GM19468 (cell line): ENCODE measurements around the gene C12orf42.
"Not testable (repeated sequence)": the region's sequence is repeated elsewhere in the genome, so short reads cannot be mapped to it uniquely, and the experiment has no call there.

Source experiments
- ATAC-seq: cut with Tn5 transposase; IDR thresholded peaks from one replicate; pipeline ENCODE4 v1.9.1; 2021; ENCODE audit warnings: mild to moderate bottlenecking, moderate library complexity, moderate number of reproducible peaks; ENCODE audit not compliant: unreplicated experiment; ENCODE audit errors: extremely low read depth

The C12orf42 gene

DNA sequence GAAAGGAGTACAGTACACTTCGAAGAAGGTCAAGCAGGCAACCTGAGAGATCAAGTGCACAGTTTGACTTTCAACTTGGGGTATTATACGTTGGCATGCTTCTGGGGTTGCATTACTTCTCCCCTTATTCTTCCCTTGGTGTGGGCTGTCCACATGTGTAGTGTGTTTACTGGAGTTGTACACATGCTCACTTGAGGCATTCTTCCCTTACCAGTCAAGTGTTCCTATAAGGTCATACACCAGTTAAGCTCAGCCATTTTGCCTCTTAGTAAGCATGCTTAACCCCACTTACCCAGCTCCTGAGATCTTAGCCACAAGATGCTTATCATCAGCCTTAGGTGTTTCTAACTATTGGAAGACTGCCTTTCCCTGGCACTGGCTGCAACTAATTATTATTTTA is 63.8 kb downstream of the C12orf42 start:
- ATAC-seq = no peak

DNA sequence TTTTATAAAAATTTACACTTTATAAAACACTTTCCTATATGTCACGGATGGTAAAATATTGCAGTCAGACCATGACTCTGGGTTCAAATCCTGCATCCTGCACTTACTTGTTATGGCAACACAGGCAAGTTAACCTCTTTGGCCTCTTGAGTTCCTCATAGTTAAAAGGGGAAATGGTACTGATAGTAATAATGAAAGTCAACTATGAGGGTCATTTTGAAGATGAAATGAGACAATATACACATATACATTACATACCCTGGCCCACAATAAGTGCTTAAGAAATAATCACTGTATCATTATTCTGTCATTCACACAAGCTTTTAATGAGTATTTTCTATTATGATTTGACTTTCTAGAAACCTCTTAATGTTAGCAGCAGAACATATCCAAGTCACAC is 64.4 kb downstream of the C12orf42 start:
- ATAC-seq = no peak

DNA sequence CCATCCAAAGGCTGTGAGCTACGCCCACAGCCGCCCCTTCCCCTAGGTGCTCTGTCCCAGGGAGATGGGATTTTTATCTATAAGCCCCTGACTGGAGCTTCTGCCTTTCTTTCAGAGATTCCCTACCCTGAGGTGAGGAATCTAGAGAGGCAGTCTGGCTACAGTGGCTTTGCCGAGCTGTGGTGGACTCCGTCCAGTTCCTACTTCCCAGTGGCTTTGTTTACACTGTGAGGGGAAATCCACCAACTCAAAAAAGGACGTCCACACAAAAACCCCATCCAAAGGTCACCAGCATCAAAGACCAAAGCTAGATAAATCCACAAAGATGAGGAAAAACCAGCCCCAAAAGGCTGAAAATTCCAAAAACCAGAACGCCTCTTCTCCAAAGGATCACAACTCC is 70.1 kb downstream of the C12orf42 start:
- not testable (repeated sequence) for ATAC-seq

DNA sequence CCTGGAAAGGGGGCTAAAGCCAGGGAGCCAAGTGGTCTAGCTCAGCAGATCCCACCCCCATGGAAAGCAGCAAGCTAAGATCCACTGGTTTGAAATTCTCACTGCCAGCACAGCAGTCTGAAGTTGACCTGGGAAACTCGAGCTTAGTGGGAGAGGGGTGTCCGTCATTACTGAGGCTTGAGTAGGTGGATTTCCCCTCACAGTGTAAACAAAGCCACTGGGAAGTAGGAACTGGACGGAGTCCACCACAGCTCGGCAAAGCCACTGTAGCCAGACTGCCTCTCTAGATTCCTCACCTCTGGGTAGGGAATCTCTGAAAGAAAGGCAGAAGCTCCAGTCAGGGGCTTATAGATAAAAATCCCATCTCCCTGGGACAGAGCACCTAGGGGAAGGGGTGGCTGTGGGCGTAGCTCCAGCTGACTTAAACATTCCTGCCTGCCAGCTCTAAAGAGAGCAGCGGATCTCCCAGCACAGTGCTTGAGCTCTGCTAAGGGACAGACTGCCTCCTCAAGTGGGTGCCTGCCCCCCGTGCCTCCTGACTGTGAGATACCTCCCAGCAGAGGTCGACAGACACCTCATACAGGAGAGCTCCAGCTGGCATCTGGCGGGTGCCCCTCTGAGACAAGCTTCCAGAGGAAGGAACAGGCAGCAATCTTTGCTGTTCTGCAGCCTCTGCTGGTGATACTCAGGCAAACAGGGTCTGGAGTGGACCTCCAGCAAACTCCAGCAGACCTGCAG is 70.8 kb downstream of the C12orf42 start:
- not testable (repeated sequence) for ATAC-seq

DNA sequence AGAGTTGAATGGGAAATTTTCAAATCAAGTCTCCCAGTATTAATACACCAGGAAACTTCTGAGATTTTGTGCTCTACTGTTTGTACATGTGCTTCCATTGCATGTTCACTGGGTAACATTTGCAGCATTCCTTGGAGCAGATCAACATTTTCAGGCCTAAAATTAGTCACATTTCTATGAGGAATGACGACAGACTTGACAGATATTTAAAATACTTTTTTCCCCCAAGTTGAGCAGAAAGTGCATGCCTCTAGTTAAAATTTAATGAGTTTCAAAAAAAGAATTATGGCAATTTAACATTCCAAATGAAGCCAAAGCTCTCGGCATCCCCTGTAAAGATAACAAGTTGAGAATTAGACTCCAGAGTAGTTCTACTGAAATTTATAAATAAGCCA is 72.3 kb downstream of the C12orf42 start:
- ATAC-seq = no peak

DNA sequence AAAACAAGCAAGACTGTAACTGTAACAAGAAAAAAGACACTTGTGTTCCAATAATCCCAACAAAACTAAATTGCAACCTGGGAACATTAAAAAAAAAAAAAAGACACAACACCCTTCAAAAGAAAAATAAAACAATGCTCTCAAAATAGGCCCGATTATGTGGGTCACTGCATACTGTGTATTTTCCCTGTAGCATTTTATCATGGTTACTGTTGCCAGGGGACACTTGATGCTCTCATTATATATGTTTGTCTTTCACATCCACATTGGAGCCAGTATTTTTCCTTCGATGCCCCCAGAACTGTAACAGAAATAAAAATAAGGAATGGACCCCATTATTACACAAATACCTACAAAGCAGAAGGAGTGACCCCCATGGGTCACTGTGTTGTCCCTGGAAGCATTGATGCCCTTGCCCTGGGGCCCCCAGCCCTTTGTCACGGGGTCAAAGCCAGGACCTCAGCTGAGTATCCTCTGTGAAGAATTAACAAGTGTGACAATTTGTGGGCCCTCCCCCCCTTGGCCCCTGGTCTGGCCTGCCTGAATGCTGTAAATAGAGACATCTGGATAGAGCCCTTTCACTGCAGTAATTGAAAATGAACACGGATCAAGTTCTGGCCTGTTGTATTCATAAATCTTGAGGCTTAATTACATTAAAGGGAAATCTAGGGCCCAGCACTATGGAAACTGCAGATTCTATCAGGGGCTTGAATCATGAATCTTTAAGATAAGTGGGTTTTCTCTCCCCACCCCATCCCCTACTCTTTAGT is 72.8 kb downstream of the C12orf42 start:
- ATAC-seq = no peak

DNA sequence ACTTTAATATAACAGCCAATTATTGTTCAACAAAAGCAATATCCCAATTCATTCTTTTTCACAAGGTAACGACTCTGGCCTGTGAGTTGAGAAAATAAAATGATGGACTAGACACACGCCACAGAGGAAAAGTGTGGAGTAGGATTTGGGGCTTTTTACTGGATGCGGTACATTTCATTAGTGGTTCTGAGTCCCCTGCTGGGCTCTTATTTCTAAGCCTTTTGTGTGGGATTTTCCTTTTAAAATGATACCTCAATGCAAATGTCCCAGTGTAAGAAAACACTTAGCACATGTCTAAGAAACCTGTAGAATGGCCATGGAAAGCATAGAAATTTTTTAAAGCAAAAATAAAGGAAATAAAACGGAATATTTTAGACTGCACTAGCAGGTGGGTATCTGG is 73.4 kb downstream of the C12orf42 start:
- ATAC-seq = no peak

DNA sequence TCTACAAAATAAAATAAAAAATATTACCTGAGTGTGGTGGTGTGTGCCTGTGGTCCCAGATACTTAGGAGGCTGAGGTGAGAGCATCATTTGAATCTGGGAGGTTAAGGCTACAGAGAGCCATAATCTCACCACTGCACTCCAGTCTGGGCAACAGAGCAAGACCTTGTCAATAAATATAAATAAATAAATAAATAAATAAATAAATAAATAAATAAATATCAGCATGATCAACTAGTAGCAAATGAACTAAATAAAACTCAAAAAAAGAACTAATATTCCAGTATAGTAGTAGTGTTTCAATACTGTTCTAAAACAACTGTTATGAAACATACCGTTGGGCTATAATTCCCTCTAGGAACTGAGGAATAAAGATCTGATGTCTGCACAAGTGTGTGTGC is 74.4 kb downstream of the C12orf42 start:
- ATAC-seq = no peak

DNA sequence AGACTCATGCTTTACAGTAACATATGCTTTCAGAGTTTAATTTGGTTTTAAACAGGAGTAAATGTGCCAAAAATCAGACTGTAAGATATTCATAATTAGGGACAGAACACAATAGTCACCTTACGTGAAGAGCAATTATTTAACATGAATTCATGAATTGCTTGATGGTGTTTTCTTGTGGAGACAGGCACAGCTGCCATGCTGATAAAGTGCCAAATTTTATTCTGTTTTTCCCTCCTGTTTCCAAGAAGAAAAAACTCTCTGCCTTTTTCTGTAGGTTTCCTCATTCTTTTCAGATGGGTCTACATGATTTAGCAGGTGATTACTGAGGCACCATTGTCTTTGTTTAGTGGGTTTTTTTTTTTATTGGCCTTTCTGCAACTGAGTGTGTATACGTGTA is 80.1 kb downstream of the C12orf42 start:
- ATAC-seq = no peak

DNA sequence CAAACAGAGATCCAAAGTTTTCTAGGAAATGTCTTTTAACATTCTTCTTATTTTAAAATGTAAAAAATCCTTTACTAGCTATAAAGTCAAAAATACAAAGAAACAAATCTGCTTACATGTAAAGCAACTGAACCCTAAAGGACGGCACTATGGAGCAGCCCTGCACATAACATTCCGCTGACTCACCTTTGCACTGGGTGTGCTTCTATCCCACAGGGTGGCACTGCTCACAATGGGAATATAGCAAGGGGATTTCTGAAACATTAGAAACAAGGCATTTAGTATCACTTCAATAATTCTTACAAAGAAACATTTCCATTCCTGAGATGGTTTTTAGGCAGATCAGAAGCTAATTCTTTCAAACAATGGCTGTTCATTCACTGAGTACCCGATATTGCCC is 94.3 kb downstream of the C12orf42 start:
- ATAC-seq = no peak

DNA sequence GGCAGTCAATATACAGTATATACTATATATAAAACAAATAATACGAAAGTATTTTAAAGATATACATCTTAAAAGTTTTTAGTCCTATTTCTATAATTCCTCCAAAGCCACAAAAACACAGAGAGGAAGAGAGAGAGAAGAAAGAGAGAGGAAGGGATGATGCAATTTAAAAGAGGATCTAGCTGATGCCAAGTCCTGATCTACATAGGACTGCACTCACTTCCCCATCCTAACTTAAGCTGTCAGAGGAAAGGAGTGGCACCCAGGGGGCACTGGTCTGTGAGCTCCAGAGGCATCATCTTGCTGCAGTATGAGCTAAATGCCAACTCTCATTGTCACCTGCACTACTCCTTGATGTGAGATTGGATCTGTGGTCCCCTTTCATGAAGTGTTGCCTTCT is 95.8 kb downstream of the C12orf42 start:
- ATAC-seq = no peak

DNA sequence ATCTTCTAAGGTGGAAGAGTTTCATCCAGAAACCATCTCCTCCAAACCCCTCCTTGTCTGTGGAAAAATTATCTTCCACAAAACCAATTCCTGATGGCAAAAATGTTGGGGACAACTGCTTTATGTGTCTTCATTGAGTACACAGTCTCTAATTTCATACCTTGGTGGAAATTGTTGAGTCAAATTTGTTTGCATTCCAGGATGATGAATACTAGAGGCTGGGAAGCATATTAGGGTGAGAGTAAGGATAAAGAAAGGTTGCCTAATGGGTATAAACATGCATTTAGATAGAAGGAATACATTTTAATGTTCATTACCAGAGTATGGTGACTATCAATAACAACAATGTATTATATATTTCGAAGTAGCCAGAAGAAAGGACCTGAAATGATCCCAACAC is 98.2 kb downstream of the C12orf42 start:
- no peak for ATAC-seq

DNA sequence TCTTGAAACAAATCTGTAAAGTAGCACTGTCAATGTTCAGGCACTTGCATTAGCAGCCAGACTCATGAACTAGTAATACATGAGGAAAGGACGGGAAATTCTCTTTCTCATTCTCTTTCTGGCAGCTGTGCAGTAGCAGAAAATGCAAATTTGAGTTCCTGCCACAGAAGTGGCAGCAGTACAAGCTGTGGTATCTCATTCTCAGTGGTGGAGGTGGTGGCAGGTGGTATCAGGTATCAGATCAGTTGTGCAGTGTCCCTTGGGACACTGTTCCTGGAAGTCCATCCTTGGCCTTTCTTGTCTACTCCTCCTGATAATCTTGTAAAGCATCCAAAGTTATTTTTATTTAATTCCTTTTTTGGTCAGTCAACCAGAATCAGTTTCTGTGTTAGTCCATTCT is 103.0 kb downstream of the C12orf42 start:
- no peak for ATAC-seq

DNA sequence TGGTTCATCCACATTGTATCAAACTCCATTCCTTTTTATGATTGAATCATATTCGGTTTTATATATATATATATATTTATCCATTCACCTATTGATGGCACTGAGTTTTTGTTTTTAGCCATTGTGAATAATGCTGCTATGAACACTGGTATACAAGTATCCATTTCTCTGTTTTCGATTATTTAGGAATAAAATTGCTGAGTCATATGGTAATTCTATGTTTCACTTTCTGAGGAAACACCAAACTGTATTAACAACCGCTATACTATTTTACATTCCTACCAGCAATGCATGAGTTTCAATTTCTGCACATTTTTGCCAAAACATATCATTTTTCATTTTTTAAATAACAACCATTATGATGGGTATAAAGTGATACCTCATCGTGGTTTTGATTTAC is 104.7 kb downstream of the C12orf42 start:
- no peak for ATAC-seq

DNA sequence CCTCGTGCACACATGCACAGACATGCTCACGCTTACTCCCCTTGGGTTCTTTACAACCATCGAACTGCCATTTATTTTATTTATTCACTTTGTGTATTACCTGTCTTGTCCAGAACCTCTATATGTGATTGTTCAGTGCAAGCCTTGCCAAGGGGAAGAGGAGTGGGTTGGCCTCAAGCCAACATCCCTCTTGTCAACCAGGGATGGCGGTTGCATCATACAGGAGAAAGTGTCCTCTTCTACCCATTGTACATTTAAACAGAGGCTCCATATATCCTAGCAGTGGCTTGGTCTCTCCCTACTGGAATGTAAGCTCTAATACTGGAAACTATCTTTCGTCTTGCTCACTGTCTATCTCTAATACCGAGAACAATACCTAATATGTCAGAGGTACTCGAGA is 108.4 kb downstream of the C12orf42 start:
- no peak for ATAC-seq

DNA sequence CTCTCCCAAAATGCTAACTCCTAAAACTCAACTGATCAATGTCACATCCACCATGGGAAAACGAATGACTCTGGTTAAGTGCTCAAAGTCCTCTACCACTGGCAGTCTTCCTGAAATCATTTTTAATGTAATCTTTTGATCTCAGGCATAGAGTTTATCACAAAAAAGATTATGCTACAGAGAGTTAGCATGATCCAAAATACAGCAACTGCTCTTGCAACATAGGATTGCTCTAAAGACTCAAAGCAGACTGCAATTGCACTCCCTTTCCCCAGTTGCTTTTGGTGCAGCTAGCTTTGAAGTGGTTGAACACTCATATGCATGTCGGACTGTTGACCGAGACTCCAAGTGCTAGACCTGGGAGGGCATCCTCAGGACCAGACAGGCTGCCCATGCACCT is 109.3 kb downstream of the C12orf42 start:
- ATAC-seq = no peak

DNA sequence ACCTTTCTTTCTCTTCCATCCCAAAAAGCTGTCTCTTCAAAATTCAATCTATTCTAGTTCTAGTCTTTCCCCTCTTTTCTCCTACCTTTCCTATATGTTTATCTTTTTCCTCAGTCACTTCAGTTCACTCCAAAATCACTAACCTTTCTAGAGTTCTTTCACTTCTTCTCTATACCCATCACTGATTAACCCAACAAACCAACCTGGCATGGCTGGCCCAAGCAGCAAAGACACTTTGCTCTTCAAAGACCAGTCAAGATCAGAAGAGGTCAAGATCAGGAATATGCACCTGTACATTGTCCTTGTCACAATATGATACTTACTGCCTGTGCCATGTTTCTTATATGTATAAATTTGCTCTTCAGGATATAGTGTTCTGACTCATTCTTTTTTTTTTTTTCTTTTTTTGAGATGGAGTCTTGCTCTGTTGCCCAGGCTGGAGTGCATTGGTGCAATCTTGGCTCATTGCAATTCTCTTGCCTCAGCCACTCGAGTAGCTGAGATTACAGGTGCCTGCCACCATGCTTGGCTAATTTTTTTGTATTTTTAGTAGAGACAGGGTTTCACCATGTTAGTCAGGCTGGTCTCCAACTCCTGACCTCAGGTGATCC is 112.9 kb downstream of the C12orf42 start:
- no peak for ATAC-seq

DNA sequence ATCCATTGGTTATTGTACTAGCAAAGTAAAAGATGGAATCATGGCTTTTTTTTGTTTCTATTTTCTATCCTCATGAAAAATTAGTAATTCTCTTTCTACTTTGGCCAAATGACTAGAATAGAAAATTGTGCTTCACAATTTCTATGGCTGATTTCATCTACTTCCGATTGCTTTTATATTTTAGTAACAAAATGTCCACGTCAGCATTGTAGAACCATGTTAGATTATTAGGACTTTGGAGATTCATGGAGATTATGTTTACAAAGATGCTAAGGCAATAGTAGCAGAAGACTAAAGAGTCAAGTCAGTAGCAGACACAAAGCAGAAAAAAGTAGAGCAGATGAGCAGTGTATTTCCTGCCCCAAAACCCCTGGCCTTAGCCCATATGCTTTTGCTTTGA is 113.6 kb downstream of the C12orf42 start:
- ATAC-seq = no peak

DNA sequence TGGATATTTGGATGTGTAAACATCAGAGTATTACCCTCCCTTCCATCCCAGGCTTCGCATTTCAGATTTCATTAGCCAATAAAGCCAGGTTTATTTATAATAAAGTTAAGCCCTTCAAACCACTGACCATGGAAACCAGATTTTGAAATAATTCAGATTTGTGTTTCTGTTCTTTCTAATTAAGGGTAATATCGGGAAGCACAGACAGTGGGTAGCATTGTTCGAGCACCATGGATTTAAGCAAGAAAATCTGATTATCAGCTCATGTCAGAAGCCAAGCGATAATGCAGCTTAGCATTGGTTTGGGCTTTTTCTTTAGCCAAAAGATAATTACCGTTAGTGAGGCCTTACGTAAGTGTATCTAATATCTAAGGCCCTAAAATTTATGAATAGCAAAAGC is 116.1 kb downstream of the C12orf42 start:
- no peak for ATAC-seq

DNA sequence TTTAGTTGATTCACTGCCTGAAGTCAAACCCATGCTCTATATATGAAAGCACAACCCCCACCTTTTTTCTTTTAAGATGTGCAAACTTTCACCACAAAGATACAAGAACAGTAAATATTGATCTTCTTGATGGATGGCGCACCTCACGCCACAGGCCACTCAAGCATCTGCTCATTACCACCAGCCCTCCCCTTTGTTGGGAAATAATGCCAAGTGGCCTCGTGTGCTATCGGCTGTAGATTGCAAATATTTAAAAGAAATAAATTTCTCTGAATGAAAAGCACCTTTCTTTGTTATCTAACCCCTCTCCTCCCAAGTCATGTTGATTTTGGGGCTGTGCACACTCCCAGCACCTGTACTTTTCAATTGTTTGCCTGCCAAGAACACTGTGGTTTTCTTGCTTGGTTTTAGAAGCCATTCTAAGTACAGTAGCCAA is 122.7 kb downstream of the C12orf42 start:
- ATAC-seq = no peak

DNA sequence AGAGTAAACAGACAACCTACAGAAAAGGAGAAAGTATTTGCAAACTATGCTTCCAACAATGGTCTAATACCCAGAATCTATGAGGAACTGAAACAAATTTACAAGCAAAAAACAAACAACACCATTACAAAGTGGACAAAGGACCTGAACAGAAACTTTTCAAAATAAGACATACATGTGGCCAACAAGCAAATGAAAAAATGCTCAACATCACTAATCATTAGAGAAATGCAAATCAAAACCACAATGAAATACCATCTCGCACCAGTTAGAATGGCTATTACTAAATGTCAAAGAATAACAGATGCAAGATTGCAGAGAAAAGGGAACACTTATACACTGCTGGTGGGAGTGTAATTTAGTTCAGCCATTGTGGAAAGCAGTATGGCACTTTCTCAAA is 125.8 kb downstream of the C12orf42 start:
- ATAC-seq = peak; percentile 70
